ENCODE results near the gene NUTM2F. TPM values are rescaled to one million over a fixed set of nuclear protein-coding genes. Genes with fewer than 3 reads are reported as not detected.
"Not testable (repeated sequence)": the region's sequence is repeated elsewhere in the genome, so short reads cannot be mapped to it uniquely, and the experiment has no call there.

NUTM2F gene
- total and polyA plus RNA-seq, 2 of the 13 experiments (the other 11 are each of a cell fraction or from before 2014, with no cell fraction given), result 0.09 TPM; not detected in 1

GRCh38 chr9:94374176-94375056, 46.0 kb upstream of the NUTM2F start (continued):
- TF ChIP-seq ZHX2 (IDR thresholded peaks at IDR 0.05; ENCODE audit: low read depth) (peak; percentile 82), POLR2AphosphoS5 (IDR thresholded peaks at IDR 0.05; ENCODE audit: low read depth, low read length) (0 out of 2 replicates have a peak, but pooled peaks have one; percentile 31), ZNF639 (CRISPR knock-in tag; conservative IDR thresholded peaks at IDR 0.05) (peak; percentile 71)
- not testable (repeated sequence) for TF ChIP-seq ZHX2 (CRISPR knock-in tag; IDR thresholded peaks at IDR 0.05; ENCODE audit: borderline replicate concordance)

GRCh38 chr9:94373779-94374175, 45.3 kb upstream of the NUTM2F start:
- POLR2A ChIA-PET; H3K4me1 ChIP-seq (ENCODE audit: insufficient read depth, low read length); H2AFZ ChIP-seq (ENCODE audit: low read length); intact Hi-C loops (cut with micrococcal nuclease; ENCODE audit: unreplicated experiment); CTCF ChIA-PET (ENCODE audit: low intra/inter-chr PET ratio, low total read pairs); in situ Hi-C loops (cut with HindIII; ENCODE audit: extremely low pct_ligation_motif_present, low pct_unique_long_range_greater_than_20kb); H3K27me3 ChIP-seq (ENCODE audit: control insufficient read depth in 1 of 2, insufficient read depth in 2 of 2, low read length in 2 of 2); ATAC-seq; FAIRE-seq; H3K36me3 ChIP-seq (replicated peaks in 1 of 2; ENCODE audit: control insufficient read depth in 1 of 2, insufficient read depth in 2 of 2, low read length in 2 of 2); H3K9me3 ChIP-seq (ENCODE audit: low read length); DNase-seq (ENCODE audit: low spot score); H3K79me2 ChIP-seq (ENCODE audit: insufficient read depth, low read length); H4K20me1 ChIP-seq (ENCODE audit: insufficient read depth, low read length): not testable (repeated sequence)
- peak overlapping the region; percentile 69 for H3K9ac ChIP-seq (ENCODE audit: insufficient read depth, low read depth, low read length)
- TSS peak; percentile 92 for BruUV-seq (replicated peaks)
- peak overlapping the region; percentile 64 for H3K27ac ChIP-seq (ENCODE audit: extremely low read length, insufficient read depth, low read length)
- 10% methylated on average over 7 of the region's 11 CpGs for WGBS (ENCODE audit: low lambda C conversion rate)
- H3K4me3 ChIP-seq (replicated peaks in 1 of 3; ENCODE audit: insufficient read depth in 1 of 3, low read depth in 2 of 3, low read length in 3 of 3), result peak overlapping the region; percentile 54 to 66 (median 64); a peak in 5 of 6 replicates
- H3K4me2 ChIP-seq (ENCODE audit: low read depth, low read length), result peak overlapping the region; percentile 63

- H2AFZ ChIP-seq (ENCODE audit: low read length); H3K4me1 ChIP-seq (ENCODE audit: insufficient read depth, low read length); in situ Hi-C loops (cut with HindIII; ENCODE audit: extremely low pct_ligation_motif_present, low pct_unique_long_range_greater_than_20kb); CTCF ChIA-PET (ENCODE audit: low intra/inter-chr PET ratio, low total read pairs); H3K9ac ChIP-seq (ENCODE audit: insufficient read depth, low read depth, low read length); H3K79me2 ChIP-seq (ENCODE audit: insufficient read depth, low read length); ATAC-seq; H3K27me3 ChIP-seq (ENCODE audit: control insufficient read depth in 1 of 2, insufficient read depth in 2 of 2, low read length in 2 of 2); POLR2A ChIA-PET; H3K4me3 ChIP-seq (replicated peaks in 1 of 3; ENCODE audit: insufficient read depth in 1 of 3, low read depth in 2 of 3, low read length in 3 of 3); H3K27ac ChIP-seq (ENCODE audit: extremely low read length, insufficient read depth, low read length); intact Hi-C loops (cut with micrococcal nuclease; ENCODE audit: unreplicated experiment); H3K36me3 ChIP-seq (replicated peaks in 1 of 2; ENCODE audit: control insufficient read depth in 1 of 2, insufficient read depth in 2 of 2, low read length in 2 of 2); DNase-seq (ENCODE audit: low spot score); BruUV-seq (replicated peaks); FAIRE-seq; H4K20me1 ChIP-seq (ENCODE audit: insufficient read depth, low read length); H3K4me2 ChIP-seq (ENCODE audit: low read depth, low read length); H3K9me3 ChIP-seq (ENCODE audit: low read length): not testable (repeated sequence)
- 64% methylated on average over 3 of the region's 3 CpGs for WGBS (ENCODE audit: low lambda C conversion rate)
These were observed 41.8 kb upstream of the NUTM2F start for GRCh38 chr9:94370266-94370665.

Data from HepG2 (cell line).